ENCODE data around the gene OPN5.
"Not testable (repeated sequence)": the region's sequence is repeated elsewhere in the genome, so short reads cannot be mapped to it uniquely, and the experiment has no call there.

The OPN5 gene, protein sequence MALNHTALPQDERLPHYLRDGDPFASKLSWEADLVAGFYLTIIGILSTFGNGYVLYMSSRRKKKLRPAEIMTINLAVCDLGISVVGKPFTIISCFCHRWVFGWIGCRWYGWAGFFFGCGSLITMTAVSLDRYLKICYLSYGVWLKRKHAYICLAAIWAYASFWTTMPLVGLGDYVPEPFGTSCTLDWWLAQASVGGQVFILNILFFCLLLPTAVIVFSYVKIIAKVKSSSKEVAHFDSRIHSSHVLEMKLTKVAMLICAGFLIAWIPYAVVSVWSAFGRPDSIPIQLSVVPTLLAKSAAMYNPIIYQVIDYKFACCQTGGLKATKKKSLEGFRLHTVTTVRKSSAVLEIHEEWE

GRCh38 chr6:47781732-47782131 is at the start of gene OPN5:
OPN5 (plus strand) TSS chr6:47782032; CDS start chr6:47782067, 35 bp downstream.
- no peak for DNase-seq

DNA sequence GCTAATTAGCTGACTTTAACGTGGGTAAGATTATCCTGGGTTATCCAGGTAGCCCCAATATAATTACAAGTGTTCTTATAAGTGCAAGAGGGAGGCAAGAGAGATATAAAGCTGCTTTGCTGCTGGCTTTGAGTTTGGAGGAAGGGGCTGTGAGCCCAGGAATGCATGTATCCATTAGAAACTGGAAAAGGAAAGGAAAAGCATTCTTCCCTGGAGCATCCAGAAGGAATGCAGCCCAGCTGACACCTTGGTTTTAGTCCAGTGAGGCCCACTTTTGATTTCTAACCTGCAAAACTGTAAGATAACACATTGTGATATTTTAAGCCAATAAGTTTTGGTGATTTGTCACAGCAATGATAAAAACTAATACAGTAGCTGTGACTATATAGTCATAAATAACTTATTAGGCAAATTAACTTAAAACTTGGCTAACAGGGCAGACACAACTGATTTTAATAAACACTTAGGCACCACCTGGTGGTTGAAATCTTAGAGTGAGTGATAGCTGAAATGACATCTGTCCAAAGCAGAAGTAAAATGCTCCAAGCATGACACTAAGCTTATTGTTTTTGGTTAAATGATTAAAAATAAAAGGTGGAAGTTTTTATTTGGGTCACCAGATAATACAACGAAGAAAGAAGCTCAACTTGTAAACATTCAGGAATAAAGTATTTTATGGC is 47.8 kb upstream of the OPN5 start:
- peak; percentile 14 for DNase-seq

GRCh38 chr6:47734831-47735481 is 46.9 kb upstream of the OPN5 start:
- no peak for DNase-seq

GRCh38 chr6:47736083-47736700 is 45.6 kb upstream of the OPN5 start:
- no peak for DNase-seq

GRCh38 chr6:47737406-47737805 is 44.4 kb upstream of the OPN5 start:
- no peak for DNase-seq

GRCh38 chr6:47740714-47741113 is 41.1 kb upstream of the OPN5 start:
- DNase-seq = no peak

DNA sequence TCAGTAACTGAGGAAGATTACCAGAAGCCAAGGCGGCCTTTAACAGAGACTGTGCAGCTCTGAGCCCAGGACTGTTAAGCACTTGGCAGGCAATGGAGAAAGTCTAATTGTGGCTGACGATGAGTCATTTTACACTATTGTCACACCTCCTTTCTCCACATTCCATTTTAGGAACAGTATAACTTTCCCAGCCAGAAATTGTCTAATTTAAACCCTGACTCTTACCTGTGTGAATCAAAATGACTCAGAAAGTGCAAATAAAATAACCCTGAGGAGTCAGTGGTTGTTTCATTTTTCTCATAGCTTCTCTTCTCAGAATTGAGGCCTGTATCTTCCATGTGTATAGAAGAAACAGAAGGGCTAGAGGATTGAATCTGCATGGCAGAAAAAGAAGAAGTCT is 40.0 kb upstream of the OPN5 start:
- DNase-seq = no peak

DNA sequence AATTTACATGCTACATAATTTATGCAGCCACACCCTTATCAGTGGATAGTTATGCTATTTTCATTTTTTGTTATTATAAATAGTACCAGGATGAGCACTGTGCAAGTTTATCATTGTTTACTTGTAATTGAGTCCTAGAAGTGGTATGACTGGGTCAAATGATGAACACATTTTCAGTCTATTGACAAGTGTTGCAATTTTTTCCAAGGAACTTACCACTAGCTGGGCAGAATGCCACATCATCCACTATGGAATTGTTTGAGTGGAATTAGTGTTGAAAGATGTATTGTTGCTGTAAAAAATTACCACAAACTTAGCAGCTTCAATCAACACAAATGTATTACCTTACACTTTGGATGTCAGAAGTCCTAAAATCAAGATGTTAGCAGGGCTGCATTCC is 38.1 kb upstream of the OPN5 start:
- no peak for DNase-seq

DNA sequence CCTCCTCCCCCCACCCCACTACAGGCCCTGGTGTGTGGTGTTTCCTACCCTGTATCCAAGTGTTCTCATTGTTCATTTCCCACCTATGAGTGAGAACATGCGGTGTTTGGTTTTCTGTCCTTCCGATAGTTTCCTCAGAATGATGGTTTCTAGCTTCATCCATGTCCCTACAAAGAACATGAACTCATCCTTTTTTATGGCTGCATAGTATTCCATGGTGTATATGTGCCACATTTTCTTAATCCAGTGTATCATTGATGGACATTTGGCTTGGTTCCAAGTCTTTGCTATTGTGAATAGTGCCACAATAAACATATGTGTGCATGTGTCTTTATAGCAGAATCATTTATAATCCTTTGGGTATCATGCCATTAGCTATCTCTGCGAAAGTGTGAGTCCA is 36.6 kb upstream of the OPN5 start:
- DNase-seq = not testable (repeated sequence)

DNA sequence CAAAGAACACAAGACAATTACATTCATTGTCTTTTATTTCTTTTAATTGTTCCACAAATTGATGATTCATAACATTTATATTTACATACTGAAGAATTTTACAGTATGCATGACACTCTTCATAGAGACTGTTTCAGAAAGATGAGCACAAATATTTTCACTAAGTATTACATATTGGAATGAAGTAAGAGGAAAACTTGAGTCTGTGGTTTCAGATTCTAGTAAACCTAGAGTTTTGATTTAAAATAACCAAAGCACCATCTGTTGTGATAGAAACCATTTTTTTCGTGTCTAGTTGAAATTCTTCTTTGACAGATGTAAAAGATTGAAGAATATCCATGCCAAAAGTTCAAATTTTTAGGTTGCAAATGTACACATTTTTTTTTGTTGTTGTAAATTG is 32.1 kb upstream of the OPN5 start:
- DNase-seq = no peak

- DNase-seq = no peak
Measured at GRCh38 chr6:47752801-47753200, 29.0 kb upstream of the OPN5 start.

GRCh38 chr6:47759364-47759763 is 22.5 kb upstream of the OPN5 start:
- DNase-seq = no peak

GRCh38 chr6:47762502-47762901 is 19.3 kb upstream of the OPN5 start:
- no peak for DNase-seq

DNA sequence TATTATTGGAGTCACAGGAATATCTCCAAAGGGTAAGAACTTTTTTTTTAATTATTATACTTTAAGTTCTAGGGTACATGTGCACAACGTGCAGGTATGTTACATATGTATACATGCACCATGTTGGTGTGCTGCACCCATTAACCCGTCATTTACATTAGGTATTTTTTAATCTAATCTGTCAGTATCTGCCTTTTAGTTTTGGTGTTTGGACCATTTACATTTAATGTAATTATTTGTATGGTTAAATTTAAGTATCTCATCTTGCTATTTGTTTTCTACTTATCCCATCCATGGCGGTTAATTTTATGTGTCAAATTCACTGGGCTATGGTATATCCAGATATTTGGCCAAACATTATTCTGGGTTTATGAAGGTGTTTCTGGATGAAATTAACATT is 15.4 kb upstream of the OPN5 start:
- no peak for DNase-seq

DNA sequence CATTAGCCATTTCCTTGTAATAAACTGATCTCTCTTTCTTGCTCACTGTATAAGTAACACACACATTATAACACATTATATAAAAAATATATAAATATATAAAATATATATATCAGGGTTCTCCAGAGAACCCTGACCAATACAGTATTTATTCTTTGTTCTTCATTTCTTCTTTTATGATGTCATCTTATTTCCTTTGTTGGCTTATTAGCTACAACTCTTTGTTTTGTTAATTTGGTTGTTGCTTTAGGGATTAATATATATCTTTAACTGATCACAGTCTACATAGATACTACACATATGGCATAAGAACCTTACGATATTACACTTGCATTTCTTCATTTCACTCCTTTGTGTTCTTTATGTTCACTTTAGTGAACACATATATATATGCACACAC is 14.7 kb upstream of the OPN5 start:
- DNase-seq = no peak

DNA sequence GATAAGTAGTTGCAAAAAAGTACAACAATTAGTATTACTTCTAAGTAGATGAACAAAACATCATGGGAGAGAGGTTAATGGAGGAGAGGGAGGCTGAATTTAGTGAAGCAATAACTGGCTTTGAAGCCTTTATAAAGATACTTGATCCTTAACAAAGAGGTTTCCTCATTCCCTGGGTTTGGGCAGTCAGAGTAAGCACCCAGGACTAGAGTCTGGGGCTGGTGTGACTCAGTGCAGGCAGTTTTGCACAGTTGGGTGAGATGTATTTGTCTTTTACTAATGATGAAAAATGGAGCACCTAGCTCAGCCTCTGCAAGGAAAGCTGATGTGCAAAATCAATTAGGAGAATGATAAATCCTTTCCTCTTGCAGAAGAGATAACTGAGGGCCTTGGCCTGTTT is 11.8 kb upstream of the OPN5 start:
- DNase-seq = no peak

- no peak for DNase-seq
Measured at GRCh38 chr6:47772359-47772758, 9.5 kb upstream of the OPN5 start.

DNA sequence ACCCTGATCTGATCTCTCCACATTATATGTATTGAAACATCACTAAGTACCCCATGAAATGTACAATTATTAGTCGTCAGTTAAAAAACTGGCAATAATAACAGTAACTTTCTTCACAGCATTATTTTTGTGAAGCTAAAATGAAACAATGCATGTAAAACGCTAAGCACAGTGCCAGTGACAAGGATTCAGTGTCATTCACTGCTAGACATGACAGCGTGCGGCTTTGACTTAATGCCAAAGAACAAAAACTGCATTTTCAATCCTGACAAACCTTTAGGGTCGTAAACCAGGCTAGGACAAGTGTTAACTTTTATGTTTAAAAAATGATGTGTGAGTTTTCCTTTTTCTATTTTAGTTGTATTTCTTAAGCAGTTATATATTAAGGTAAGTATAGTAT is 8.8 kb upstream of the OPN5 start:
- no peak for DNase-seq

DNA sequence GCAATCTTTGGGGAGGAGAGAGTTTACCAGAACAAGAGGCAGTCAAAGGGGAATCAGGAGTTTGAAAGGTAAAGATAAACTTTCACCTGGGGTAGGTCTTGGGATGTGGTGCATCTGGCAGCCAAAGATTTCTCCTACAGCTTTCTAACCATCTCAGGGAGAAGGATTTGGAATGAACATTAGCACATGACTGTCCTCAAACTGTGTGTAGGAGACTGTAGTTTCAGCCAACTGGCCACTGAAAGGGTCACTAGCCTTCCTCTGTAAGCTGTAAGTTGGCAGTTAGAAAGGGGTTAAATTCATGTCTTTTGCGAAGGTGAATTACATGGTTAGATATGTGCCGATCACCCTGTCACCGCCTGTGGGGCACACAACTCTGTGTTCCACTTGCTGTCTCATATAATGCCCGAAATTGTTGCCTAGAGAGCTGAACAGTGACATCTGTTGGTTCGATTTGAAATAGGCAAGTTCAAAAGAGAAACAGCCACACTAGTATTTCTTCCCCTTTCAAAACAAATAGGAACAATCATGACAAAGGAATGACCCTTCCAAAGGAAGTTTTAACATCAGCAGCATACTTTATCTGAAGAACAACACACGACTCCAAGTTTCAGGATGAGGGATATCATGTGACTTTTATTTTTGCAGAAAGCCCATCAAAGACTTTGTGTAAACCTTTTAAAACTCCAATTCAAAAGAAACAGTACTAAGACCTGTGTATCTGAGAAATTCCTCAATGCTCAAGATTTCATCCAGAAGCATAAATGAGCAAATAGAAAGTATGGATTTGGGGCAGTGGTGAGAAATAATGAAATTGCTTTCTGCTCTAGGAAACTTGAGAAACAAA is 1.1 kb upstream of the OPN5 start:
- DNase-seq = peak; percentile 85

DNA sequence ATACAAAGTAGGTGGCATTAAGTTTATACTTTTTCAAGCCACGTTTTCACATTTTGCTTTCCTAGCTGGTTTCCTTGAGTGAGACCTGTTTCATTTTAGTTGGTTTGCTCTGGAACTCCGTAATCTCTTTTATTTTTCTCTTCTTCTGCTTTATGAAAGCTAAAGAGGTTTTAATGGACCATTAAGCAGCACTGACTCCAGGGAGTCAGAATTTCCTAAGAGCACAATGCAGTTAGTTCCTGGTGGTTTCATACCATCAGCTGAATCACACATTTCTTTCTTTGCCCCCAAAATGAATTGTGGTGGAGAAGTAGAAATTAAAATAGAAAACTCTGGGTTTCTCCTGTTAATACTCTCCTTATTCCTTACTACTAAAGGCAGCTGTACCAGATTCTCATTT is 3.4 kb downstream of the OPN5 start:
- DNase-seq = no peak

DNA sequence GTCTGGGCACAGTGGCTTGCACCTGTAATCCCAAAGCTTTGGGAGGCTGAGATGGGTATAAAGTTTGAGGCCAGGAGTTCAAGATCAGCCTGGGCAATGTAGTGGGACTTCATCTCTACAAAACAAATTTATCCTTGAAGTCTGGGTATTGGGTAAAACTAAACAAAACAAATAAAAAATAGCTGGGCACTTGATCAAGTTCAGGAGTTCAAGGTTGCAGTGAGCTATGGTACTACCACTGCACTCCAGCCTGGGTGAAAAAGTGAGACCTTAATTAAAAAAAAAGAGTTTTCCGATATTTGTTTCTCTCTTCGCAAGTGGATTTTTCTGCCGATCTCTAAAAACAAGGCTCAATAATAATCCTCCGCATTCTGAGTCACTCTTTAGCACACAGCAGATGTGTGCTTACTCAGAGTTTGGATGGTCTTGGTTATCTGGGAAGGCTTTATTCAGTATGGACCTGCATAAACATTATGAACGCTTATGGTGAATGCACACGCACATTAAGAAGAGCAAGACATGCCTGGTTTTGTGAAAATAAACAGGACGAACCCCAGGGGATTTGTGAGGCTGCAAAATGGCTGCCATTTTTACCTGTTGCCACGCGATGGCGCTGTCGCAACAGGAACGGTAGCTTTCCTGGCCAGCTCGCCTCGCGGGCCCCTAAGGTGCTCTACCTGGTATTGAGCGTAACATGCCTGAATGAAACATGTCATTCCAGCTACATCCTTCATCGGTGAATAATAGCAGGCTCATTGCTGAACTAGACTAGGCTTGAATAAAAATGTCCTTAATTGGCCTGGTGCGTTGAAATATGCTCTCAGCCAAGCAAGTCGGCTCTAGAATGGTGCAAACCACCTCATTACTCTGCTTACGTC is 6.0 kb downstream of the OPN5 start:
- peak; percentile 86 for DNase-seq

DNA sequence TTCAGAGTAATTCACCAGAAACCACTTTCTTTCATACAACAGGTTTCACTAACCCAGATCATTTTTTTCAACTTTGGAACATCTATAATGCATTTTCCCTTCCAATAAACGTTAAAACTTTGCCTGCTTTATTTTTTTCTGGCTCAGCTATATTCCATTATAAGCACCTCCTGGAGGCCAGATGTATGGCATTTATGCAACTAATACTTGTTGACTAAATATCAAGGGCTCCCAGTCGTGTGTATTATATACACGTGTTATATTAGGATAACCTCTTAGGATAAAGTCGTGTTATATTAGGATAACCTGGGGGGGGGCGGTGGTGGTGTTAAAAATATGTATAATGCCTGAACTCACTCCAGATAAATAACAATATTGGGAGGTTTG is 6.7 kb downstream of the OPN5 start:
- no peak for DNase-seq
